Measurements from ENCODE around the gene KCNG1. TPM values are rescaled to one million over a fixed set of nuclear protein-coding genes. Genes with fewer than 3 reads are reported as not detected.

KCNG1 gene
- total and polyA plus RNA-seq, 2 donors (not counting 1 experiment from before 2014, with no cell fraction given): 16.9 to 57.7 TPM

DNA sequence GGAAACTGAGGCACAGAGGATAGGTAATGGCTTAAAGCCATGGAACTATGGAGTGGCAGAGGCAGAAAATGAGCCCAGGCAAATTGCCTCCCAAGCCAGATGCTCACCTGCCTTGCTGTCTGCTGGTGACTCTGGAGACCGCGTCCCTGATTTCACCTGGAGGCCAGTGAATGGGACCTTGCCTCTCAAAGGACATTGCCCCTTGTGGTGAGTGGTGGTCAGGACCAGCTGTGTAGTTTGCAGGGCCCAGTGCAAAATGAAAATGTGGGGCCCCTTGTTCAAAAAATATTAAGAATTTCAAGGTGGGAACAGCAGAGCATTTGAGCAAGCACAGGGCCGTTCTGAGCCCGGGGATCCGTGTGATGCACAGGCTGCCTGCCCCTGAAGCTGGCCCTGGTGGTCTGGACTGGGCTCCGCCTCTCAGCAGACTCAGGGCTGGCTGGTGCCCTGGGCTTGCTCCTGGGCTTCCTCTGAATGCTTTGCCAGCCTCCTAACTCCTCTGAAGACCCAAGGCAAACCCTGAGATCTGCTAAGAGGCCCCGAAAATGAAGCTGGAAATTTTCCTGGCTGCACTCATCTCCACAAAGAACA, 19.8 kb upstream of the KCNG1 start:
- H3K9ac ChIP-seq (ENCODE audit: low read length): no peak overlapping the region
- 75% methylated on average over 7 of the region's 7 CpGs for WGBS (ENCODE audit: insufficient coverage)

DNA sequence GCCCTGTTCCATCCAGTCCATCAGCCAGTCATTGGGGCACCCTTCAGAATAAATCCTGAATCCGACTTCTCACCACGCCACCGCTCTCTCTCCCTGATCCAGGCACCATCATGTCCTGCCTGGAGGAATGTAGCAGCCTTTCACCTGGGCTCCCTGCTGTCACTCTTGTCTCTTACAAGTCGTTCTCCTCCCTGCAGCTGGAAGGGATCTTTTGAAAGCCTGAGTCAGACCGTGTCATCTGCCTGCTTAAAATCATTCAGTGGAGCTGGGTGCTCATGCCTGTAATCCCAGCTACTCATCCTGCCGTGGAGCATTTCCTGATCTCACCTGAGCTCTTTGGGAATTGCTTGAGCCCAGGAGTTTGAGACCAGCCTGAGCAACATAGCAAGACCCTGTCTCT, 19.2 kb upstream of the KCNG1 start:
- Histone ChIP-seq H3K9me3 (ENCODE audit: control extremely low read depth in 1 of 3, control insufficient read depth in 2 of 3, insufficient read depth in 1 of 3, low read length in 2 of 3) (peaks cover 0 to 14% (median 2%) of the 10 kb centered on the region in 3 donors), H3K4me2 (replicated peaks; ENCODE audit: low read depth, low read length, poor library complexity, severe bottlenecking) (no peak overlapping the region), H3K27me3 (replicated peaks in 1 of 4; ENCODE audit: control extremely low read depth in 1 of 4, control insufficient read depth in 3 of 4, insufficient read depth in 4 of 4, low read length in 3 of 4) (peaks cover 0 to 2% (median 0%) of the 10 kb centered on the region in 4 experiments), H3K4me3 (ENCODE audit: control extremely low read depth in 1 of 5, extremely low read depth in 1 of 5, insufficient read depth in 1 of 5, low read depth in 2 of 5, low read length in 4 of 5) (no peak overlapping the region), H3K27ac (ENCODE audit: low read length in 2 of 2) (no peak overlapping the region), H3K4me1 (ENCODE audit: control insufficient read depth in 2 of 2, insufficient read depth in 2 of 2, low read length in 2 of 2) (peaks cover under 1 to 3% of the 10 kb centered on the region in 2 donors), H2AFZ (ENCODE audit: insufficient read depth, low read depth, low read length, poor library complexity, severe bottlenecking) (no peak overlapping the region), H3K9ac (ENCODE audit: low read length) (no peak overlapping the region), H4K20me1 (ENCODE audit: control insufficient read depth, insufficient read depth, low read length, poor library complexity, severe bottlenecking) (no peaks in the 10 kb centered on the region), H3K36me3 (replicated peaks in 1 of 2; ENCODE audit: control extremely low read depth in 1 of 2, control insufficient read depth in 1 of 2, extremely low read depth in 1 of 2, insufficient read depth in 2 of 2, low read length in 1 of 2) (no peaks in the 10 kb centered on the region), H3K79me2 (ENCODE audit: control insufficient read depth, insufficient read depth, low read length) (no peaks in the 10 kb centered on the region)
- Mint-ChIP-seq H3K9me3 (ENCODE audit: insufficient read depth) (no peaks in the 10 kb centered on the region), H3K27me3 (peaks cover 6% of the 10 kb centered on the region), H3K4me3 (no peak overlapping the region), H3K27ac (no peak overlapping the region), H3K4me1 (no peaks in the 10 kb centered on the region)
- WGBS (ENCODE audit: insufficient coverage): 68% methylated on average over 6 of the region's 6 CpGs
- ATAC-seq (ENCODE audit: low read depth): no peak
- intact Hi-C loops (cut with micrococcal nuclease): no loop called here
- CTCF ChIA-PET: no interaction called here
- DNase-seq: no peak
- no peak for TF ChIP-seq EZH2 (IDR thresholded peaks at IDR 0.05; ENCODE audit: borderline replicate concordance, insufficient read depth, low read depth, low read length, poor library complexity, severe bottlenecking)
- TF ChIP-seq, protein P1, sequence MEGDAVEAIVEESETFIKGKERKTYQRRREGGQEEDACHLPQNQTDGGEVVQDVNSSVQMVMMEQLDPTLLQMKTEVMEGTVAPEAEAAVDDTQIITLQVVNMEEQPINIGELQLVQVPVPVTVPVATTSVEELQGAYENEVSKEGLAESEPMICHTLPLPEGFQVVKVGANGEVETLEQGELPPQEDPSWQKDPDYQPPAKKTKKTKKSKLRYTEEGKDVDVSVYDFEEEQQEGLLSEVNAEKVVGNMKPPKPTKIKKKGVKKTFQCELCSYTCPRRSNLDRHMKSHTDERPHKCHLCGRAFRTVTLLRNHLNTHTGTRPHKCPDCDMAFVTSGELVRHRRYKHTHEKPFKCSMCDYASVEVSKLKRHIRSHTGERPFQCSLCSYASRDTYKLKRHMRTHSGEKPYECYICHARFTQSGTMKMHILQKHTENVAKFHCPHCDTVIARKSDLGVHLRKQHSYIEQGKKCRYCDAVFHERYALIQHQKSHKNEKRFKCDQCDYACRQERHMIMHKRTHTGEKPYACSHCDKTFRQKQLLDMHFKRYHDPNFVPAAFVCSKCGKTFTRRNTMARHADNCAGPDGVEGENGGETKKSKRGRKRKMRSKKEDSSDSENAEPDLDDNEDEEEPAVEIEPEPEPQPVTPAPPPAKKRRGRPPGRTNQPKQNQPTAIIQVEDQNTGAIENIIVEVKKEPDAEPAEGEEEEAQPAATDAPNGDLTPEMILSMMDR (IDR thresholded peaks at IDR 0.05): no peak
- POLR2A ChIA-PET: interaction anchor here (0.6 kb wide), 1 partner anchor 13 kb away, joined by 6 read pairs; no protein-coding TSS in a partner anchor

More for the DNA sequence above, 19.8 kb upstream of the KCNG1 start:
- intact Hi-C loops (cut with micrococcal nuclease): no loop called here
- ATAC-seq (ENCODE audit: low read depth) (no peak), DNase-seq (no peak)
- H3K27ac Mint-ChIP-seq: no peak overlapping the region
- H3K4me3 Mint-ChIP-seq: no peak overlapping the region
- Histone ChIP-seq H3K4me1 (ENCODE audit: control insufficient read depth in 2 of 2, insufficient read depth in 2 of 2, low read length in 2 of 2) (peaks cover 0 to 3% of the 10 kb centered on the region in 2 donors), H3K4me3 (ENCODE audit: control extremely low read depth in 1 of 5, extremely low read depth in 1 of 5, insufficient read depth in 1 of 5, low read depth in 2 of 5, low read length in 4 of 5) (no peak overlapping the region), H3K79me2 (ENCODE audit: control insufficient read depth, insufficient read depth, low read length) (no peaks in the 10 kb centered on the region), H3K36me3 (replicated peaks in 1 of 2; ENCODE audit: control extremely low read depth in 1 of 2, control insufficient read depth in 1 of 2, extremely low read depth in 1 of 2, insufficient read depth in 2 of 2, low read length in 1 of 2) (no peaks in the 10 kb centered on the region), H4K20me1 (ENCODE audit: control insufficient read depth, insufficient read depth, low read length, poor library complexity, severe bottlenecking) (no peaks in the 10 kb centered on the region), H2AFZ (ENCODE audit: insufficient read depth, low read depth, low read length, poor library complexity, severe bottlenecking) (no peak overlapping the region), H3K27me3 (replicated peaks in 1 of 4; ENCODE audit: control extremely low read depth in 1 of 4, control insufficient read depth in 3 of 4, insufficient read depth in 4 of 4, low read length in 3 of 4) (peaks cover 0 to 2% (median 0%) of the 10 kb centered on the region in 4 experiments), H3K9me3 (ENCODE audit: control extremely low read depth in 1 of 3, control insufficient read depth in 2 of 3, insufficient read depth in 1 of 3, low read length in 2 of 3) (peaks cover 0 to 14% (median 2%) of the 10 kb centered on the region in 3 donors), H3K4me2 (replicated peaks; ENCODE audit: low read depth, low read length, poor library complexity, severe bottlenecking) (no peak overlapping the region), H3K27ac (ENCODE audit: low read length in 2 of 2) (no peak overlapping the region)
- TF ChIP-seq, protein P1 (IDR thresholded peaks at IDR 0.05): no peak
- TF ChIP-seq EZH2 (IDR thresholded peaks at IDR 0.05; ENCODE audit: borderline replicate concordance, insufficient read depth, low read depth, low read length, poor library complexity, severe bottlenecking): no peak
- no peaks in the 10 kb centered on the region for H3K9me3 Mint-ChIP-seq (ENCODE audit: insufficient read depth)
- CTCF ChIA-PET: no interaction called here
- no peaks in the 10 kb centered on the region for H3K4me1 Mint-ChIP-seq
- H3K27me3 Mint-ChIP-seq: peaks cover 6% of the 10 kb centered on the region
- POLR2A ChIA-PET: interaction anchor here (0.6 kb wide), 1 partner anchor 12 kb away, joined by 6 read pairs; no protein-coding TSS in a partner anchor
